DMS 273 (cell line): ENCODE results near the gene SLC5A10.
"Not testable (repeated sequence)": the region's sequence is repeated elsewhere in the genome, so short reads cannot be mapped to it uniquely, and the experiment has no call there.

Experiments used
- DNase-seq: peaks from one replicate; lab custom pipeline; 2025; ENCODE audit not compliant: unreplicated experiment; lab: John Stamatoyannopoulos, UW

The SLC5A10 gene

GRCh38 chr17:19038730-19039129 lies 86.8 kb downstream of the SLC5A10 start:
- DNase-seq: not testable (repeated sequence)

GRCh38 chr17:19040350-19040749 lies 88.4 kb downstream of the SLC5A10 start:
- not testable (repeated sequence) for DNase-seq

GRCh38 chr17:19041871-19042270 lies 89.9 kb downstream of the SLC5A10 start:
- not testable (repeated sequence) for DNase-seq

GRCh38 chr17:19042369-19042768 lies 90.4 kb downstream of the SLC5A10 start:
- DNase-seq: not testable (repeated sequence)

- not testable (repeated sequence) for DNase-seq
These were observed 91.1 kb downstream of the SLC5A10 start for GRCh38 chr17:19043032-19043431.

- DNase-seq: not testable (repeated sequence)
These were observed 92.7 kb downstream of the SLC5A10 start for GRCh38 chr17:19044643-19045042.

- DNase-seq: not testable (repeated sequence)
These were observed 94.9 kb downstream of the SLC5A10 start, which contains the start of gene GRAP for GRCh38 chr17:19046782-19047375. TSS of gene GRAP (minus strand) at chr17:19046957. CDS start at chr17:19046926, 31 bp downstream.

- not testable (repeated sequence) for DNase-seq
These were observed 95.5 kb downstream of the SLC5A10 start for GRCh38 chr17:19047510-19047909.

- DNase-seq: not testable (repeated sequence)
These were observed 96.9 kb downstream of the SLC5A10 start for GRCh38 chr17:19048826-19049225.

- DNase-seq: not testable (repeated sequence)
These were observed 103.5 kb downstream of the SLC5A10 start for GRCh38 chr17:19055447-19055846.

- not testable (repeated sequence) for DNase-seq
These were observed 110.2 kb downstream of the SLC5A10 start for GRCh38 chr17:19062009-19062717.

- DNase-seq: not testable (repeated sequence)
These were observed 110.9 kb downstream of the SLC5A10 start for GRCh38 chr17:19062718-19063325.

GRCh38 chr17:19063326-19063956 lies 111.5 kb downstream of the SLC5A10 start:
- not testable (repeated sequence) for DNase-seq

- DNase-seq: not testable (repeated sequence)
These were observed 112.4 kb downstream of the SLC5A10 start for GRCh38 chr17:19064378-19064777.

- not testable (repeated sequence) for DNase-seq
These were observed 118.6 kb downstream of the SLC5A10 start for GRCh38 chr17:19070318-19071168.
